Fibroblast of lung (primary cell): ENCODE results near the gene PCLO. TPM values are rescaled to one million over a fixed set of nuclear protein-coding genes. Genes with fewer than 3 reads are reported as not detected.
A peak's percentile ranks its signal among the peaks of the same experiment; 100 is the strongest.

Experiments
- DNase-seq, 2 donors: peaks; one replicate each; pipeline versions ENCODE4 v3.0.0 to v3.0.0-alpha.2; 2010; ENCODE audit warnings: low read depth in 2 of 2
- H2AFZ ChIP-seq: 2 replicates; pipeline ENCODE4 v1.5.1; 2012; ENCODE audit warnings: low read length, control low read depth, inconsistent platforms
- H3K27ac ChIP-seq: 2 replicates; pipeline ENCODE4 v1.5.1; 2011; ENCODE audit warnings: low read length, control low read depth; ENCODE audit not compliant: insufficient read depth
- H3K27me3 ChIP-seq: 2 replicates; pipeline ENCODE4 v1.5.1; 2011; ENCODE audit warnings: mild to moderate bottlenecking, low read length; ENCODE audit not compliant: control insufficient read depth, insufficient read depth
- H3K36me3 ChIP-seq: 2 replicates; pipeline ENCODE4 v1.5.1; 2011; ENCODE audit warnings: low read length; ENCODE audit not compliant: control insufficient read depth, insufficient read depth
- H3K4me1 ChIP-seq: 2 replicates; pipeline ENCODE4 v1.5.1; 2011; ENCODE audit warnings: low read length; ENCODE audit not compliant: control insufficient read depth, insufficient read depth; ENCODE audit errors: extremely low read depth
- H3K4me2 ChIP-seq: 2 replicates; pipeline ENCODE4 v1.5.1; 2011; ENCODE audit warnings: low read length, control low read depth; ENCODE audit not compliant: insufficient read depth; ENCODE audit errors: extremely low read depth
- H3K4me3 ChIP-seq, 4 experiments: fragments of 200-600 bp in 1 of 4; sonication (generic) in 1 of 4; replicated peaks in 1 of 4; 2 replicates each; pipeline ENCODE4 v1.5.1; 2011 to 2016; ENCODE audit warnings: low read length in 4 of 4, low read depth in 3 of 4, mild to moderate bottlenecking in 3 of 4, control low read depth in 2 of 4, inconsistent platforms in 1 of 4, mixed read lengths in 1 of 4; ENCODE audit not compliant: insufficient read depth in 1 of 4; ENCODE audit errors: control extremely low read depth in 1 of 4
- H3K79me2 ChIP-seq: 2 replicates; pipeline ENCODE4 v1.5.1; 2012; ENCODE audit warnings: mild to moderate bottlenecking, low read length, inconsistent platforms; ENCODE audit not compliant: control insufficient read depth, insufficient read depth
- H3K9ac ChIP-seq: 2 replicates; pipeline ENCODE4 v1.5.1; 2011; ENCODE audit warnings: mild to moderate bottlenecking, low read length, control low read depth; ENCODE audit not compliant: insufficient read depth
- H3K9me3 ChIP-seq: 2 replicates; pipeline ENCODE4 v1.5.1; 2012; ENCODE audit warnings: low read depth, low read length; ENCODE audit not compliant: control insufficient read depth, insufficient read depth
- H4K20me1 ChIP-seq: 2 replicates; pipeline ENCODE4 v1.5.1; 2011; ENCODE audit warnings: low read length; ENCODE audit not compliant: control insufficient read depth, insufficient read depth; ENCODE audit errors: extremely low read depth
- CTCF ChIP-seq, 2 donors: IDR thresholded peaks in 1 of 2; conservative IDR thresholded peaks in 1 of 2; 1 replicate in 1 of 2; 2 replicates in 1 of 2; pipeline ENCODE4 v1.5.1; 2011 to 2012; ENCODE audit warnings: low read length in 2 of 2, control low read depth in 1 of 2, inconsistent platforms in 1 of 2, low read depth in 1 of 2, mild to moderate bottlenecking in 1 of 2
- EZH2 ChIP-seq: IDR thresholded peaks from 2 replicates; pipeline ENCODE4 v1.5.1; 2012; ENCODE audit warnings: low read length, control low read depth, mild to moderate bottlenecking; ENCODE audit errors: missing control alignments
- polyA plus RNA-seq, 2 donors: library from polyadenylated mRNA; depleted of rRNA in 1 of 2; stranded (reverse) in 1 of 2; unstranded in 1 of 2; fragments of >200 nt; gene quantifications; 2 replicates each; pipeline ENCODE4 v1.2.1, GENCODE V29; 2011 to 2012; ENCODE audit warnings: missing spikeins in 1 of 2
- total RNA-seq: library from RNA; depleted of rRNA; stranded (reverse); fragments of >200 nt; gene quantifications from 2 replicates; pipeline ENCODE4 v1.2.1, GENCODE V29; 2014

PCLO gene
- total and polyA plus RNA-seq, 2 donors (not counting 1 experiment from before 2014, with no cell fraction given), result 0.03 to 0.17 TPM

- Histone ChIP-seq H3K4me1 (no peaks in the 10 kb centered on the region), H2AFZ (no peak overlapping the region), H3K9ac (no peak overlapping the region), H4K20me1 (no peaks in the 10 kb centered on the region), H3K9me3 (no peaks in the 10 kb centered on the region), H3K79me2 (no peaks in the 10 kb centered on the region), H3K36me3 (no peaks in the 10 kb centered on the region), H3K27me3 (no peaks in the 10 kb centered on the region), H3K4me2 (no peak overlapping the region), H3K27ac (no peak overlapping the region), H3K4me3 (no peak overlapping the region)
- peak; percentile 10 to 65 for DNase-seq
- TF ChIP-seq EZH2 (no peak), CTCF (conservative IDR thresholded peaks at IDR 0.05 in 1 of 2, IDR thresholded peaks at IDR 0.05 in 1 of 2; ENCODE audit: low read depth in 1 of 2, low read length in 2 of 2) (no peak)
These were observed 13.9 kb downstream of the PCLO start for GRCh38 chr7:83148776-83149175.

GRCh38 chr7:83143107-83143506 lies 19.6 kb downstream of the PCLO start:
- DNase-seq, result peak in 1 of 2 donors; percentile 46
- Histone ChIP-seq H3K27ac (no peak overlapping the region), H3K79me2 (no peaks in the 10 kb centered on the region), H2AFZ (no peak overlapping the region), H3K36me3 (no peaks in the 10 kb centered on the region), H4K20me1 (no peaks in the 10 kb centered on the region), H3K4me2 (no peak overlapping the region), H3K9ac (no peak overlapping the region), H3K9me3 (no peaks in the 10 kb centered on the region), H3K4me1 (no peaks in the 10 kb centered on the region), H3K27me3 (no peaks in the 10 kb centered on the region), H3K4me3 (no peak overlapping the region)
- TF ChIP-seq EZH2 (no peak), CTCF (conservative IDR thresholded peaks at IDR 0.05 in 1 of 2, IDR thresholded peaks at IDR 0.05 in 1 of 2; ENCODE audit: low read depth in 1 of 2, low read length in 2 of 2) (no peak)

GRCh38 chr7:83142365-83142764 lies 20.3 kb downstream of the PCLO start:
- no peak for TF ChIP-seq EZH2
- no peak for TF ChIP-seq CTCF (conservative IDR thresholded peaks at IDR 0.05 in 1 of 2, IDR thresholded peaks at IDR 0.05 in 1 of 2; ENCODE audit: low read depth in 1 of 2, low read length in 2 of 2)
- Histone ChIP-seq H3K4me1 (no peaks in the 10 kb centered on the region), H3K27me3 (no peaks in the 10 kb centered on the region), H3K79me2 (no peaks in the 10 kb centered on the region), H3K9me3 (no peaks in the 10 kb centered on the region), H4K20me1 (no peaks in the 10 kb centered on the region), H3K36me3 (no peaks in the 10 kb centered on the region), H3K27ac (no peak overlapping the region), H2AFZ (no peak overlapping the region), H3K4me2 (no peak overlapping the region), H3K4me3 (no peak overlapping the region), H3K9ac (no peak overlapping the region)
- DNase-seq, result no peak
